Raji (cell line): ENCODE measurements around the gene GGA1.

Experiments
- POLR2A ChIP-seq: IDR thresholded peaks from 2 replicates; pipeline ENCODE4 v1.6.1; 2011; ENCODE audit warnings: low read depth, low read length, control low read depth; ENCODE audit not compliant: insufficient read depth

Gene GGA1

GRCh38 chr22:37669586-37669985, 61.0 kb downstream of the GGA1 start:
- no peak for TF ChIP-seq POLR2A

GRCh38 chr22:37672206-37672919, 63.7 kb downstream of the GGA1 start:
- TF ChIP-seq POLR2A, result no peak

- no peak for TF ChIP-seq POLR2A
Measured at GRCh38 chr22:37672920-37673455, 64.4 kb downstream of the GGA1 start.

- TF ChIP-seq POLR2A, result no peak
Measured at GRCh38 chr22:37674248-37674647, 65.6 kb downstream of the GGA1 start.

- TF ChIP-seq POLR2A, result no peak
Measured at GRCh38 chr22:37674951-37675929, 66.6 kb downstream of the GGA1 start, which contains the start of gene LGALS1. Gene LGALS1, plus strand, starts transcription at chr22:37675636. Its CDS starts 67 bp downstream, at chr22:37675703.

GRCh38 chr22:37675930-37676735, 67.5 kb downstream of the GGA1 start:
- no peak for TF ChIP-seq POLR2A

- peak; percentile 35; the same call in 1 of the 2 replicates for TF ChIP-seq POLR2A
Measured at GRCh38 chr22:37676736-37677492, 68.3 kb downstream of the GGA1 start.

GRCh38 chr22:37677493-37677974, 68.9 kb downstream of the GGA1 start:
- no peak for TF ChIP-seq POLR2A

GRCh38 chr22:37678372-37678771, 69.7 kb downstream of the GGA1 start:
- no peak for TF ChIP-seq POLR2A

GRCh38 chr22:37679670-37680069, 71.0 kb downstream of the GGA1 start:
- no peak for TF ChIP-seq POLR2A

- TF ChIP-seq POLR2A, result no peak
Measured at GRCh38 chr22:37680191-37680851, 71.7 kb downstream of the GGA1 start.

- TF ChIP-seq POLR2A, result no peak
Measured at GRCh38 chr22:37681001-37681424, 72.4 kb downstream of the GGA1 start.

- no peak for TF ChIP-seq POLR2A
Measured at GRCh38 chr22:37681556-37682049, 73.0 kb downstream of the GGA1 start.
